Stimulated activated naive CD8-positive, alpha-beta T cell treated with anti-CD3 and anti-CD28 coated beads, Interleukin-15, Interleukin-2, amounts not matched to agents 100 ng/mL and 50 ng/mL, for 24 hours (primary cell): ENCODE results near the gene NANOS2.
"Not testable (repeated sequence)": the region's sequence is repeated elsewhere in the genome, so short reads cannot be mapped to it uniquely, and the experiment has no call there.

Experiments used
- H3K27ac Mint-ChIP-seq: one replicate; pipeline ENCODE4 v1.8.0; 2021; ENCODE audit warnings: mild to moderate bottlenecking, mixed read lengths
- H3K27me3 Mint-ChIP-seq: one replicate; pipeline ENCODE4 v1.8.0; 2021; ENCODE audit warnings: mixed read lengths
- H3K36me3 Mint-ChIP-seq: one replicate; pipeline ENCODE4 v1.8.0; 2021; ENCODE audit warnings: low read depth, mixed read lengths
- H3K4me1 Mint-ChIP-seq: one replicate; pipeline ENCODE4 v1.8.0; 2021; ENCODE audit warnings: low read depth, mixed read lengths
- H3K4me3 Mint-ChIP-seq: one replicate; pipeline ENCODE4 v1.8.0; 2021; ENCODE audit warnings: mild to moderate bottlenecking, mixed read lengths
- H3K9me3 Mint-ChIP-seq: one replicate; pipeline ENCODE4 v1.8.0; 2021; ENCODE audit warnings: mixed read lengths

Gene NANOS2

GRCh38 chr19:45911291-45911690 lies 3.3 kb downstream of the NANOS2 start:
- Mint-ChIP-seq H3K9me3 (no peaks in the 10 kb centered on the region), H3K4me1 (no peaks in the 10 kb centered on the region), H3K27ac (no peak overlapping the region), H3K4me3 (no peak overlapping the region), H3K27me3 (peaks cover 30% of the 10 kb centered on the region), H3K36me3 (no peaks in the 10 kb centered on the region)

DNA sequence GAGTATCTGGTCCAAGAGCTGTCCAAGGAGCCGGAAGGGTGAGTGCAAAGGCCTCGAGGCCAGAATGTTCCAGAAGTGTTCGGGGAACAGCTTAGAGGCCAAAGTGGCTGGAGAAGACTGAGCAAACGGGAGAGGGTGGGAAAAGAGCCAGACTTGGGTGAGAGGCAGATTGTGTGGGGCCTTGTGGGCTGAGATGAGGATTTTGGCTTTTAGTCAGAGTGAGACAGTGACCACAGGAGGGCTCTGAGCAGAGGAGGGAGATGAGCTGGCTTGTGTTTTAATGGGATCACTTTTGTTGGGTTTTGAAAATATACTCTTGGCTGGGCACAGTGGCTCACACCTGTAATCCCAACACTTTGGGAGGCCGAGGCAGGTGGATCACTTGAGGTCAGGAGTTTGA lies 5.6 kb downstream of the NANOS2 start:
- H3K4me1 Mint-ChIP-seq: no peaks in the 10 kb centered on the region
- H3K36me3 Mint-ChIP-seq: no peaks in the 10 kb centered on the region
- H3K4me3 Mint-ChIP-seq: no peak overlapping the region
- H3K27me3 Mint-ChIP-seq: peaks cover 30% of the 10 kb centered on the region
- no peak overlapping the region for H3K27ac Mint-ChIP-seq
- no peaks in the 10 kb centered on the region for H3K9me3 Mint-ChIP-seq

GRCh38 chr19:45906221-45906620 lies 8.4 kb downstream of the NANOS2 start:
- Mint-ChIP-seq H3K9me3 (no peaks in the 10 kb centered on the region), H3K4me3 (no peak overlapping the region), H3K4me1 (peaks cover 7% of the 10 kb centered on the region), H3K27ac (no peak overlapping the region), H3K27me3 (peaks cover 12% of the 10 kb centered on the region), H3K36me3 (no peaks in the 10 kb centered on the region)

- peaks cover 12% of the 10 kb centered on the region for H3K4me1 Mint-ChIP-seq
- peaks cover 4% of the 10 kb centered on the region for H3K27me3 Mint-ChIP-seq
- H3K4me3 Mint-ChIP-seq: no peak overlapping the region
- H3K9me3 Mint-ChIP-seq: no peaks in the 10 kb centered on the region
- H3K27ac Mint-ChIP-seq: no peak overlapping the region
- peaks cover 3% of the 10 kb centered on the region for H3K36me3 Mint-ChIP-seq
Measured at GRCh38 chr19:45905011-45905410, 9.6 kb downstream of the NANOS2 start.

- no peaks in the 10 kb centered on the region for H3K27me3 Mint-ChIP-seq
- peak overlapping the region; percentile 91 for H3K4me3 Mint-ChIP-seq
- H3K36me3 Mint-ChIP-seq: peaks cover 11% of the 10 kb centered on the region
- peak overlapping the region; percentile 85 for H3K27ac Mint-ChIP-seq
- no peaks in the 10 kb centered on the region for H3K9me3 Mint-ChIP-seq
- peaks cover 12% of the 10 kb centered on the region for H3K4me1 Mint-ChIP-seq
Measured at GRCh38 chr19:45902651-45903625, 11.6 kb downstream of the NANOS2 start.

- no peaks in the 10 kb centered on the region for H3K9me3 Mint-ChIP-seq
- peak within 1 kb of the TSS; percentile 85 for H3K27ac Mint-ChIP-seq
- no peaks in the 10 kb centered on the region for H3K27me3 Mint-ChIP-seq
- peaks cover 11% of the 10 kb centered on the region for H3K36me3 Mint-ChIP-seq
- H3K4me1 Mint-ChIP-seq: peaks cover 12% of the 10 kb centered on the region
- peak within 1 kb of the TSS; percentile 91 for H3K4me3 Mint-ChIP-seq
Measured at GRCh38 chr19:45901912-45902650, 12.5 kb downstream of the NANOS2 start, which contains the start of gene MYPOP. TSS of gene MYPOP (minus strand) at chr19:45902613. CDS start at chr19:45901773, 840 bp downstream.

- Mint-ChIP-seq H3K4me3 (peak overlapping the region; percentile 91), H3K27me3 (no peaks in the 10 kb centered on the region), H3K27ac (no peak overlapping the region), H3K4me1 (peaks cover 12% of the 10 kb centered on the region), H3K36me3 (peaks cover 11% of the 10 kb centered on the region), H3K9me3 (no peaks in the 10 kb centered on the region)
Measured at GRCh38 chr19:45901432-45901911, 13.1 kb downstream of the NANOS2 start.

DNA sequence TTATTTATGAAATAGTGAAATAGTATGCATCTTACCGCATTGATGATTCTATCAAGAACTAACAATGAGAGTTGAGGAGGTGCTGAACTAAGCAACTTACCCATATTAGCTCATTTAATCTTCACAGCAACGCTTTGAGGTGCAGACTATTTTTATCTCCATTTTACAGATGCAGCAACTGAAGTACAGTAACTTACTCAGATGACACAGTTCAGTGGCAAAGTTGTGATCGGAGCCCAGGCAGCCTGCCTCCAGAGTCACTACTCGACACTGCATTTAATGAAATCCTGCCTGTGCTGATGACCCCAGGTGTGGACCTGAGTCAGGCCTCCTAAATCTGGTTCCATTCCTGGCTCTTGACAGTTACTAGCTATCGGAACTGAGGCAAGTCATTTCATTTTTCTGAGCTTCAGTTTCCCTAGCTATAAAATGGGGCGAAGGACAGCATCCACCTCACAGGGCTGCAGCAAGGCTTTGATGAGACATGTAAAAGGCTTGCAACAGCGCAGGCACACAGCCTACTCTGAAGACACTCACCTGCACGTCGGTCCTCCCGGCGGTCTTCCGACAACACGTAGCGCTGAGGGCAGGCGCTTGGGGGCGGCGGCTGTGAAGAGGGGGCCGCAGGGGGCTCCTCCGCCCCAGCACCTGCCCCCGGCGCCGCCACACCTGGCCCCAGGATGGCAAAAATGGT lies 13.7 kb downstream of the NANOS2 start:
- Mint-ChIP-seq H3K9me3 (no peaks in the 10 kb centered on the region), H3K27ac (no peak overlapping the region)

DNA sequence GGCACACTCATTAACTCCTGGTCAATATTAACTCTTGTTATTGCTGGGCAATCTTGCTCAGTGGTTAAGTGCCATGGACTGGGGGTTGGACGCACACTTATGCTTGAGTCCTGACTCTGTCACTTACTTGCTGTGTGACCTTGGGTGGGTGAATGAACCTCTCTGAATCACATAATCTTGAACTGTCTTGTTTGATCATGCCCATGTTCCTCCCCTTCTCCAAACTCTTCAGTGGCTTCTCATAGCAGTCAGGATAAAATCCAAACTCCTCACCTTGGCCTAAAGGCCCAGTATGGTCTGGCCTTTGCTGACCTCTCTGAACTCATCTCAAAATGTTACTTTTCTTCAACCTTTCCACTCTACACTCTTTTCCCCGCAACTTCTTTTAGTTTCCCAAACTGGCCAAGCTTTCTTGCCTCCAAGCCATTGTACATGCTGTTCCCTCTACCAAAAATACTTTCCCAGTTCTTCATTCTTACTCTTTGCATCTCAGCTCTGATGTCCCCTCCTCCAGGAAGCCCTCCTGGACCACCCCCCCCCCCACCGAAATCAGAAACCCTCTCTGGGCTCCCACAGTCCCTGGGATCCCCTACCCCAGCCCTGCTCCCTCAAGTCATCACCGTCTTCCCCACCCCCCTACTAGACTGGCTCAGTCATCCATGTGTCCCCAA lies 14.5 kb downstream of the NANOS2 start:
- peaks cover 12% of the 10 kb centered on the region for H3K4me1 Mint-ChIP-seq
- no peaks in the 10 kb centered on the region for H3K9me3 Mint-ChIP-seq
- no peak overlapping the region for H3K4me3 Mint-ChIP-seq
- peaks cover 16% of the 10 kb centered on the region for H3K36me3 Mint-ChIP-seq
- H3K27ac Mint-ChIP-seq: no peak overlapping the region
- H3K27me3 Mint-ChIP-seq: no peaks in the 10 kb centered on the region

More for the DNA sequence above, 13.7 kb downstream of the NANOS2 start:
- H3K4me3 Mint-ChIP-seq: peak overlapping the region; percentile 59
- no peaks in the 10 kb centered on the region for H3K27me3 Mint-ChIP-seq
- peaks cover 12% of the 10 kb centered on the region for H3K4me1 Mint-ChIP-seq
- peaks cover 11% of the 10 kb centered on the region for H3K36me3 Mint-ChIP-seq

DNA sequence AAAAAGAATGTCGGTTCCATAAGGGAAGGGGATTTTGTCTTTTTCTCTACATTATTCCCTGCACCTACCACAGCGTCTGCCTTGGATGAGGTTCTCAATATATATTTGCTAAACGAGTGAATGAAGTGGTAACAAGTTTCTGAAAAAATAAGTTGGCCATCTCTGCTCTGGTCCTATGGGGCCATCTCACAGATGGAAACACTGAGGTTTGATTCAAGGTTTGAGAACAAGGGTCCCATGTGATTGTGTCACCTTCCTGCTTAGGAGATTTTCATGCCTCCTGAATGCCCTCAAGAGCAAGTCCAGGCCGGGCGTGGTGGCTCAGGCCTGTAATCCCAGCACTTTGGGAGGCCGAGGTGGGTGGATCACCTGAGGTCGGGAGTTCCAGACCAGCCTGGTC lies 15.3 kb downstream of the NANOS2 start:
- Mint-ChIP-seq H3K27ac (no peak overlapping the region), H3K4me3 (no peak overlapping the region), H3K36me3 (peaks cover 18% of the 10 kb centered on the region), H3K27me3 (no peaks in the 10 kb centered on the region), H3K4me1 (peaks cover 12% of the 10 kb centered on the region), H3K9me3 (no peaks in the 10 kb centered on the region)

GRCh38 chr19:45897261-45897812 lies 17.2 kb downstream of the NANOS2 start:
- Mint-ChIP-seq H3K27ac (no peak overlapping the region), H3K27me3 (no peaks in the 10 kb centered on the region), H3K4me3 (no peak overlapping the region), H3K36me3 (peaks cover 18% of the 10 kb centered on the region), H3K9me3 (no peaks in the 10 kb centered on the region), H3K4me1 (peaks cover 8% of the 10 kb centered on the region)

- not testable (repeated sequence) for H3K9me3 Mint-ChIP-seq, H3K4me1 Mint-ChIP-seq, H3K27ac Mint-ChIP-seq, H3K27me3 Mint-ChIP-seq, H3K4me3 Mint-ChIP-seq
- peaks cover 18% of the 10 kb centered on the region for H3K36me3 Mint-ChIP-seq
Measured at GRCh38 chr19:45895983-45896599, 18.5 kb downstream of the NANOS2 start.

DNA sequence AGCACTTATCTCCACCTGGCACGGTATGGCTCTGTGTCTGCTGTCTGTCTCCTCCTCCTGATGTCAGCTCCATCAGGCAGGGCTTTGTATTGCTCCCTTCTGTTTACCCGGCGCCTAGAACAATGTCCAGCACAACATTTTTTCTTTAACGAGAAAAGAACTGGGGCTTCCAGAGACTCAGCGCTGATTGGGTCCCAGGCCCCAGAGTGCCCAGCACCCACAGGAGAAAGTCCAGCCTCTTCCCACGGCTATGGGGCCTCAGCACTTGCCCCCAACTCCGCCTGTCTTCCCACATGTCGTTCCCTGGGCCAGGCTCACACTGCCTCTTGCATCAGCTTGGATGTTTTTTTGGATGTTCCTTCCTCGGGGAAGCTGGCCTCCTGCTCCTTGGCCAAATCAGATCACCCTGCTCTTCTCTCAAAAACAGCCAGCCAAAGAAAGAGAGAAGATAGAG lies 19.0 kb downstream of the NANOS2 start:
- Mint-ChIP-seq H3K9me3 (no peaks in the 10 kb centered on the region), H3K36me3 (peaks cover 18% of the 10 kb centered on the region), H3K27me3 (no peaks in the 10 kb centered on the region), H3K4me1 (peaks cover under 1% of the 10 kb centered on the region), H3K4me3 (no peak overlapping the region), H3K27ac (no peak overlapping the region)
